Measurements from ENCODE around the gene CDT1. TPM values are rescaled to one million over a fixed set of nuclear protein-coding genes. Genes with fewer than 3 reads are reported as not detected.

CDT1 gene
- total and polyA plus RNA-seq, 5 experiments from 2014 or later = 0.13 to 0.74 (median 0.36) TPM; not detected in 1

Other genes starting within 250 kb of the CDT1 start
- 10 to 100 TPM; 78.7 to 81.2 TPM for gene ZC3H18, start 233.4 kb upstream of the CDT1 start, total RNA-seq
- 10 to 100 TPM in 2 of 3 donors, 1 to 10 TPM in 1; 7.3 to 25.1 (median 15.9) TPM for gene ZC3H18, start 233.4 kb upstream of the CDT1 start, polyA plus RNA-seq
- gene IL17C, start 165.2 kb upstream of the CDT1 start, total RNA-seq = under 1 TPM; 0.49 to 0.60 TPM
- under 1 TPM in 2 of 3 donors, not detected in 1; 0.16 to 0.69 TPM for gene IL17C, start 165.2 kb upstream of the CDT1 start, polyA plus RNA-seq
- 100 to 1,000 TPM; 231 to 235 TPM for gene CYBA, start 152.7 kb upstream of the CDT1 start, total RNA-seq
- 100 to 1,000 TPM; 625 to 787 (median 649) TPM for gene CYBA, start 152.7 kb upstream of the CDT1 start, polyA plus RNA-seq
- gene MVD, start 140.7 kb upstream of the CDT1 start, total RNA-seq = 10 to 100 TPM; 40.2 to 42.7 TPM
- 10 to 100 TPM; 14.4 to 20.4 (median 18.5) TPM for gene MVD, start 140.7 kb upstream of the CDT1 start, polyA plus RNA-seq
- 1 to 10 TPM; 2.3 to 2.5 TPM for gene SNAI3, start 117.3 kb upstream of the CDT1 start, total RNA-seq
- 1 to 10 TPM; 3.3 to 6.1 (median 5.3) TPM for gene SNAI3, start 117.3 kb upstream of the CDT1 start, polyA plus RNA-seq
- gene RNF166, start 97.4 kb upstream of the CDT1 start, total RNA-seq = 100 to 1,000 TPM; 209 to 230 TPM
- gene RNF166, start 97.4 kb upstream of the CDT1 start, polyA plus RNA-seq = 100 to 1,000 TPM in 2 of 3 donors, 10 to 100 TPM in 1; 79.4 to 104 (median 101) TPM
- 10 to 100 TPM; 28.7 to 31.5 TPM for gene CTU2, start 97.3 kb upstream of the CDT1 start, total RNA-seq
- 10 to 100 TPM; 16.9 to 21.9 (median 19.0) TPM for gene CTU2, start 97.3 kb upstream of the CDT1 start, polyA plus RNA-seq
- 10 to 100 TPM; 90.0 to 94.5 TPM for gene PIEZO1, start 18.6 kb upstream of the CDT1 start, total RNA-seq
- gene PIEZO1, start 18.6 kb upstream of the CDT1 start, polyA plus RNA-seq = 1 to 10 TPM; 2.4 to 8.4 (median 5.7) TPM
- gene APRT, start 8.1 kb downstream of the CDT1 start, total RNA-seq = 100 to 1,000 TPM; 174 to 183 TPM
- gene APRT, start 8.1 kb downstream of the CDT1 start, polyA plus RNA-seq = 100 to 1,000 TPM; 428 to 492 (median 431) TPM
- 10 to 100 TPM; 48.6 to 53.5 TPM for gene GALNS, start 53.2 kb downstream of the CDT1 start, total RNA-seq
- 10 to 100 TPM in 2 of 3 donors, 1 to 10 TPM in 1; 7.8 to 11.9 (median 11.8) TPM for gene GALNS, start 53.2 kb downstream of the CDT1 start, polyA plus RNA-seq
- gene TRAPPC2L, start 53.3 kb downstream of the CDT1 start, total RNA-seq = 10 to 100 TPM; 70.0 to 76.3 TPM
- 10 to 100 TPM; 81.8 to 86.5 (median 82.1) TPM for gene TRAPPC2L, start 53.3 kb downstream of the CDT1 start, polyA plus RNA-seq
- gene PABPN1L, start 62.9 kb downstream of the CDT1 start, total RNA-seq = not detected
- gene PABPN1L, start 62.9 kb downstream of the CDT1 start, polyA plus RNA-seq = not detected
- 1 to 10 TPM; 1.5 to 2.0 TPM for gene CBFA2T3, start 173.4 kb downstream of the CDT1 start, total RNA-seq
- gene CBFA2T3, start 173.4 kb downstream of the CDT1 start, polyA plus RNA-seq = under 1 TPM in 1 of 3 donors, not detected in 2; 0.04 TPM